GM18511 (cell line): ENCODE measurements around the gene TGM1.

Experiments
- ATAC-seq: cut with Tn5 transposase; IDR thresholded peaks from one replicate; pipeline ENCODE4 v1.9.1; 2021; ENCODE audit warnings: mild to moderate bottlenecking, moderate library complexity; ENCODE audit not compliant: unreplicated experiment

Gene TGM1

DNA sequence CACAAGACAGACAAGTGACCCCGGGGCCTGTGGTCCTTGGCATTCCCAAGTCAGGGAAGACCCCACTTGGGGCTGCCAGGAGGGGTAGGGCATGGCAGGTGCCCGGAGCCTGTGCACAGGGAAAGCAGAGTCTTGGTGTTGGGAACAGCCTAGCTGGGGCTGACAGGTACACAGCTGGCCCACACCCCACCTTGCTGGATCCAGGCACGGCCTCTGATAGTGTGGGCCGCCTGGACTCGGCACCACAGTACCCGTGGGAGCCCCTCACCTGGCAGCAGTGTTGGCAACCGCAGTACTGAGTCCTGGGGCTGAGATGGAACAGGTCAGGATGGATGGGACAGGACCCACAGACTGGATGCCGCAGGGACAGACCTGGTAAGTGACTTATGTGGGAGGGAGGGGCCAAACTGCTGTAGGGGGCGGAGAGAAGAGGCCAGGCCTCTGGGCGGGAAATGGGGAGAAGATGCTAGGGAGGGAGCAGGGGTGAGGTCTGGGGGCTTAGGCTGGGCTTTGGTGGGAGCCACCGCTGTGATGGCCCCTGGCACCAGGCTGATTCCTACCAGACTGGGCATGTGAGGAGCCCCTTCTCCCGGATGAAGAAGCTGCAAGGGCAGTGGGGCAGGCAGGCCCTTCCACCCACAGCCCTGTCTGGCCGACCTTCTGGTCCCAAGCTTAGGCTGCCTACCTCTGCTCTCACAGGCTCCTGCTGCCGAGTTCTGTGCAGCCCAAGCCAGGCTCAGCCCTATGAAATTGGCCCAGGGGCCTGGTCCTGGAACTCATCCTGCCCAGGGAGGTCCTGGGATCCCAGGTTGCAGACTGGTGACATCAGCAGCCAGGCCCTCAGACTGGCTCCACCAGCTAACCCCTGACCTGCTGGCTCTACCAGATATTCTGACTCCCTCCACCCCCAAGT is at the start of gene TGM1:
Gene TGM1, minus strand, starts transcription at position 357 of the 913 bp plus-strand sequence. CDS start 825 bp downstream, outside the sequence.
- ATAC-seq, result no peak

DNA sequence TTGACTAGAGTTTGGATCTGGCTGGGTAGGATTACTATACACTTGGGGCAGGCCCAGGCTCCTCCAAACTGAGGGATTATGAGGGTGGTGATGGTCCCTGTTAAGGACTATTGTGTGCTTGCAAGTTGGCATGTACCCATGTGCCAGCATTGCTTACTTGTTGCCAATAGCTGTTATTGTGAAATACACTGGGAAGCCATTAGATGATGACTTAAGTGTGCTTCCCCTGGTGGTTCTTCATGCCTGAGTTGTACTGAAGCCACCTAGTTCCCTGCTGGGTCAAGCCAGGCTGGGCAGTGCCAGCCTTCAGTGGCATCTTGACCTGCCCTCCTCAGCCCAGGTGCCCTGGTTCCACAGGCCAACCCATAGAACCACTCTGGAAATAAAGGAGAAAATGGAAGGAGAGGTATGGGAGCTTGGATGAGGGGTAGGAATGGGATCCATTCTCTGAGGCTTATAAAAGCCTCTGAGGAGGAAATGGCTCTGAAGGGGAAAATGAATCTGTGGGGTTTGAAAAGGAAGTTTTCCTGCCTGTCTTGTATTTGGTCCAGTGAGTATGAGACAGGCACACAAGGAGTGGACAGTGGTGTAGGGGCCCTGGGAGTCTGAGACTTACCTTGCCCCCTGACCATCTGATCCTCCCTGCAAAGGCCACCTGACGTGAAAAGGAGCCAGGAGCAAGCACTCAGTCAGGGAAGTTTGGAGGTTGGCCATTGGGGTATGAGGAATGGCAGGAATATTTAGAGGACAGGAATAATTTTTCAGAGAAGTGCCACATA is 49.0 kb upstream of the TGM1 start:
- ATAC-seq, result no peak

DNA sequence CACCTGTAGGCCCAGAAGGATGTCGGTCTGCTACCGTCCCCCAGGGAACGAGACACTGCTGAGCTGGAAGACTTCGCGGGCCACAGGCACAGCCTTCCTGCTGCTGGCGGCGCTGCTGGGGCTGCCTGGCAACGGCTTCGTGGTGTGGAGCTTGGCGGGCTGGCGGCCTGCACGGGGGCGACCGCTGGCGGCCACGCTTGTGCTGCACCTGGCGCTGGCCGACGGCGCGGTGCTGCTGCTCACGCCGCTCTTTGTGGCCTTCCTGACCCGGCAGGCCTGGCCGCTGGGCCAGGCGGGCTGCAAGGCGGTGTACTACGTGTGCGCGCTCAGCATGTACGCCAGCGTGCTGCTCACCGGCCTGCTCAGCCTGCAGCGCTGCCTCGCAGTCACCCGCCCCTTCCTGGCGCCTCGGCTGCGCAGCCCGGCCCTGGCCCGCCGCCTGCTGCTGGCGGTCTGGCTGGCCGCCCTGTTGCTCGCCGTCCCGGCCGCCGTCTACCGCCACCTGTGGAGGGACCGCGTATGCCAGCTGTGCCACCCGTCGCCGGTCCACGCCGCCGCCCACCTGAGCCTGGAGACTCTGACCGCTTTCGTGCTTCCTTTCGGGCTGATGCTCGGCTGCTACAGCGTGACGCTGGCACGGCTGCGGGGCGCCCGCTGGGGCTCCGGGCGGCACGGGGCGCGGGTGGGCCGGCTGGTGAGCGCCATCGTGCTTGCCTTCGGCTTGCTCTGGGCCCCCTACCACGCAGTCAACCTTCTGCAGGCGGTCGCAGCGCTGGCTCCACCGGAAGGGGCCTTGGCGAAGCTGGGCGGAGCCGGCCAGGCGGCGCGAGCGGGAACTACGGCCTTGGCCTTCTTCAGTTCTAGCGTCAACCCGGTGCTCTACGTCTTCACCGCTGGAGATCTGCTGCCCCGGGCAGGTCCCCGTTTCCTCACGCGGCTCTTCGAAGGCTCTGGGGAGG is 47.9 kb upstream of the TGM1 start, which contains the start of gene LTB4R:
Gene LTB4R, plus strand, starts transcription at position 857 of the 959 bp plus-strand sequence. CDS start 4,150 bp downstream, outside the sequence.
- peak; percentile 76 for ATAC-seq

DNA sequence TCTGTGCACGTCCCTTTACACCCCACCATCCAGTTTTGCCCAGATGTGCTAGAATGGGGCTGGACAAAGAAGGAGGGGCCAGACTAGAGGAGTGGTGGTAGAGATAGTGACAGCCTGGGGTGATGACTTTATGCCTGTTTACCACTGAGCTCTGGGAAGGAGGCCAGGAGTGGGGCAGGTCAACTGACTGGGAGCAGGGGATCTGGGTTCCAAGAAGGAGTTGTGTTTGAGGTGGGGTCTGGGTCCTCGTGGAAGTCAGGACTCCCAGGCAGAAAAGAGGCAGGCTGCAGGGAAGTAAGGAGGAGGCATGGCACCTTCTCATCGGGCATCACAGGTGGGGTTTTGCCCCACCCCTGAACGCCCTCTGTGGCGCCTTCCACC is 47.3 kb upstream of the TGM1 start:
- ATAC-seq, result no peak

DNA sequence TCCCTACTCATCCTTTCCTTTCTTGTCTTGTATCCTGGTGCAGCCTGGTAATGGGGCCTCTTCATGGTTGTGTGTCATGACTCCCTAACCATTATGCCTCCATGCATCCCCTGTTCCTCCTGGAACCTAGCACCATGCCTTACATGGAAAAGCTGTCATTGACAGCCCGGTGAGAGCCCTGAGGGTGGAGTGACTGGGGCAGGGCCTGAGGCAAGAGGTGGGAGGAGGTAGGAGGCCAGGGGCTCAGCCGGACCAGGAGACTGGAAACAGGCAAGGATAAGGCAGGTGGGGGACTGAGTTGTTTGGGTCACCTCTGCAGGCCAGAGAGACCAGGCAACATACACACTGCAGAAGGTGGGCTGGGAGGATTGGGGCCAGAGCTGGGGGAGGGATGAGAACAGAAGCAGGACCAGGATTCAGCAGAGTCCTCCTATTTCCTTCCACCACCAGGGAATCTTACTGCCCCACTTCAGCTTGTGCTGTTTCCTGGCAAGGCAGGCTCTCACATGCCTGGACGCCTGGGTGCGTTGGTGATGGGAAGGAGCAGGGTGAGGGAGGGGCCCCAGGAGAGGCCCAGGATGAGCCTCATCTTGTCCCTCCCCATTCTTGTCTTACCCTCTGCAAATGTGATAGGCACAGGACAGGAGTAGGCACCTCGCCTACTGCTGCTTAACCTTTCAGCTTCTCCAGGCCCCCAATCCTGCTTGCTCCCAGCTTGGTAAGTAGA is 46.7 kb upstream of the TGM1 start, which contains the start of gene LTB4R2:
Gene LTB4R2, plus strand, starts transcription at position 603 of the 727 bp plus-strand sequence. CDS start 525 bp downstream, outside the sequence.
- ATAC-seq, result no peak

DNA sequence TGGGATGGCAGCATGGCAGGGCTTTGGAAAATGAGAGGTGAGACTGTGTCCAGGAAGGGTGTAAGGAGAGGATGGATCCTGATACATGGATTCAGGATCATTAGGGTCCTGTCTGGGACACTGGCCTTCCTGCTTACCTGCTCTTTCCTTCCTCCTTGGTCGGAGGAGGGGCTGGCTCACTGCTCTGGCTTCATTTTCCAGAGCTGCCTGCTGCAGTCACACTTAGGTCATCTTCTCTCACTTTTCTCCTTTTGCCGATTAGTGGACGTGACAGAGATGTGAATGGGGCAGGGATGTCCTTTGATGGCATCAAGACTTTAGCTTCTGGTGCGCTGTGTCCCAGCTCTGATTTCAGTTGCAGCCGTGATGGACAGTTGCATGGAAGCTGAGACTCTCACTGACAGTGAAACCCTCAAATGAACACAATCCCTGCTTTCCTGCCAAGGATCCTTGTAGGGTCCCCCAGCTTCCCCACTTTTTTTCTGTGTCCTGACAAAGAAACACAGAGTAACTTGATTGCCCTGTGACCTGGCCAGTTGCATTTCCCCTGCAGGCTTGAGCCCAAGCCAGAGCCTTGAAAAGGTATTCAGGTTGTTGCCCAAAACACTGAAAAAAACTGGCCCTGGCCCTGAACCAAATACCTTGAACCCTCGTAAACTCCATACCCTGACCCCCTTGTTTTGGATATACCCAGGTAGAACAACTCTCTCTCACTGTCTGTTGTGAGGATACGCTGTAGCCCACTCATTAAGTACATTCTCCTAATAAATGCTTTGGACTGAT is 45.6 kb upstream of the TGM1 start:
- ATAC-seq, result no peak

DNA sequence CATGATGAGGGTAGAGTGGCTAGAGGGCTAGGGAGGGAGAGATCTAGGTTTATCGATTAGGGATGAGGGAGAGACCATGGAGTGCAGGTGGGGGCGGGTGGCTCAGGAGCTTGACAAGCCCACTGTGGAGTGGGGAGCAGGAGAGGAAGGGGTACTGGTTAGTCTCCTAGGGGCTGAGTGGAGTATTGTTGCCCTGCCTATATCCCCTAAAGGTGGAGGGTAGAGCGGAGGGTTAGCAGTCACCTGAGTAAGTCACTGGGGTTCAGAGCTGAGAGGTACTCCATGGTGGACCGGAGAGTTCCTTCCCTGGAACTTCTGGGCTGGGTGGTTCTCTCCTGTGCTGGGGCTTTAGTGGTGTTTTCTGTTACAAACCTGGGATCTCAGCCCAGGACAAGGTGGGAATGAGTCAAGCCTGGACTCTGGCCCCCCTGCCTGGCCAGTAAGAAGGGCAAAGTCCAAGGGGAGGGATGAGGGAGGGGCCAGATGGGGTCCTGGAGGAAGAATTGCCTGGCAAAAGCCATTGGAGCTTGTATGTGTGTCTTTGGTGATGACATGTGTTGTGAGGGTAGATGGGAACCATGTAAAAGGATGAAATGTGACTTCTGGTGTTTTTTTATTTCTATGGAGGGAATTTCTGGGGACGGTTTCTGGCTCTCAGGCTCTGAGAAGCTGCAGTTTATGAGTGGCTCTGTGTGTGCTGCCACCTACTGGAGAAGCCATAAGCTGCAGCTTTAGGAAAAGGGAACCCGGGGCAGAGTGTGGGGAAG is 44.8 kb upstream of the TGM1 start, which contains the start of gene CIDEB:
Gene CIDEB, minus strand, starts transcription at position 403 of the 767 bp plus-strand sequence. Its CDS starts 119 bp downstream, at position 284.
- ATAC-seq, result no peak

DNA sequence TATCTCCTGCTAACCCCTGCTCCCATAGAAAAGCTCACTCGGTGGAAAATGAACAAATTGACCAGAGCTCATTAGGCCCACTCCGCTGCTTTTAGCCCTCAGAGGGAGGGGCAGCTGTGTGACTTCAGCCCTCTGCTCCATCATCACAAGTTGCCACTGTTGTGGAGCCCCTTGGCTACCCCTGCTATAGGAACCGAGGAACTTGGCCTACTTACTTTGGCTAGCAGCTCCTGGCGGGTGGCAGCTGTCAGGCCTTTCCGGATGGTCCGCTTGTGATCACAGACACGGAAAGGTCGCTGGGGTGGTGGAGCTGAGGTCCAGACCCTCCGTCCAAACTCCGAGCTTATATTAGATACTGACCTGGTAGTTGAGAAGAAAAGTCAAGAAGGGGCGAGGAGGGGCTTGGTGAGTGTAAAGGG is 44.2 kb upstream of the TGM1 start:
- no peak for ATAC-seq

DNA sequence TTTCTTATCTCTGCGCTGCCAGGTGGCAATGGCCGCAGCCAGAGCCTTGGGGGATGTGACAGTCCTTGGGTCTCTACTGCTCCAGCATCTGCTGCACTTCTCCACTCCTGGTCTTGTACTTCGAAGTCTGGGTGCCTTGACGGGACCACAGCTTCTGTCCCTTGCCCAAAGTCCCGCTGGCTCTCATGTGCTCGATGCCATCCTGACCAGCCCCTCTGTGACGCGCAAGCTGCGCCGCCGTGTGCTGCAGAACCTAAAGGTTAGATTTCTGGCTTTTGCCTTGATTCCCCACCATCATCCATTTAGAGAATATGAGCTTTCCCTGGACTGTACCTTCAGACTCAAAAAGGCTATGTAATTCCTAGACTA is 41.0 kb upstream of the TGM1 start:
- ATAC-seq, result no peak

DNA sequence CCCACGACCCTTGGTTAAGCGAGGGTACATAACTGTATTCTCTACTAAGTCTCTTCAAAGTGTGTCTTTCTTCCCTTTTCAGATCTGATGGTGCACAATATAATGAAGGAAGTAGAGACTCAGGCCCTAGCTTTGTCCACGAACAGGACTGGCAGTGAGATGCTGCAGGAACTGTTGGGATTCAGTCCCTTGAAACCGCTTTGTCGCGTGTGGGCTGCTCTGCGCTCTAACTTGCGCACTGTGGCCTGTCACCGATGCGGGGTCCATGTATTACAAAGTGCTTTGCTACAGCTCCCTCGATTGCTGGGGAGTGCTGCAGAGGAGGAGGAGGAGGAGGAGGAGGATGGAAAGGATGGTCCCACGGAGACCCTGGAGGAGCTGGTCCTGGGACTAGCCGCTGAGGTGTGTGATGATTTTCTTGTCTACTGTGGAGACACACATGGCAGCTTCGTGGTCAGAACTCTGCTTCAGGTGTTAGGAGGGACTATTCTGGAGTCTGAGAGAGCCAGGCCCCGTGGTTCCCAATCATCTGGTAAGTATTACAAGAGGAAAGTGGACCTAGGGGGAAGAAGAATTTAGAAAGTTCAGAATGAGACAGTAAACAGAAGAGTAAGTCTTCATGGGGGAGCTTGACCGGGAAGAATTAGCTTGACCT is 37.5 kb upstream of the TGM1 start:
- no peak for ATAC-seq

DNA sequence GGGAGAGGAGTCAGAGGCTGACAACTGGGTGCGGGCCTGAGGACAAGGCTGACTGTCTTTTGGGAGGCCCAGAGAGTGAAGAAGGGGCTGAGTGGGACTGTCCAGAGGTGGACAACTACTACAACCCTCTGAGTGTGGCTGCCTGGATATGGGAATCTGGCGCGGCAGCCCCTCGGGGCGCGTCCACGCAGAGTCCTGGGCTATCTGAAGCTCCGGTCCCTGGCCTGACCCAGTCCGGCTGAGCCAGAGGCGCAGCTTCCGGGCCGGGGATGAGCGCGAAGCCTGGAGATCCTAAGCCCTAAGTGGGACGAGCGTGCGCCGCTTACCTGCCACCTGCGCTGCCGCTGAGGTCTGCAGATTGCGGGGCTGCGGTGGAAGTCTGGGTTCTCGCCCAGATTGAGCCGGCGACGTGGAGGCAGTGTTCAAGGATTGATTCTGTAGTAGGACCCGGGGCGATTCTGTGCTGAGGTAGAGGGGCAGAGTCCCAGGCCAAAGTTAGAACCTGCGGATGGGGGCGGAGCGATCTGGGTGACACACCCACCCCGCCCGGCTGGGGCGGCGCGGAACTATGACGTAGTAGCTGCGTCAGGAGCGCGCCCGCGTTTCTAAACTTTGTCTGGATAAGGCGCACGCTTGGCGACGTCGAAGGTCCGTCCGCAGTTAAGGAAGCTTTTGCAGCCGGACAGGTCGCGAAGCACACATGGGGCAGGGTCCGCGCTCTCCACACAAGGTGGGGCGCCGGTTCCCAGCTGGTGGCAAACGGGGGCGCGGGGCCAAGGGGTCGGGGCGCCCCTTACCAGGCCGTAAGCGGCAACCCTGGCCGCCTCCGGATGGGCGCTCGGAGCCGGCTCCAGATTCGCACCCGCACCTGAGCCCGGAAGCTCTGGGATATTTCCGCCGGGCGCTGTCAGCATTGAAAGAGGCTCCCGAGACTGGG is 36.5 kb upstream of the TGM1 start, which contains the start of the genes DHRS1 and NOP9:
Gene DHRS1, minus strand, starts transcription at position 526 of the 937 bp plus-strand sequence. CDS start 674 bp downstream, outside the sequence.
Gene NOP9, plus strand, starts transcription at position 596 of the 937 bp plus-strand sequence. Its CDS starts 105 bp downstream, at position 701.
- peak; percentile 76 for ATAC-seq

DNA sequence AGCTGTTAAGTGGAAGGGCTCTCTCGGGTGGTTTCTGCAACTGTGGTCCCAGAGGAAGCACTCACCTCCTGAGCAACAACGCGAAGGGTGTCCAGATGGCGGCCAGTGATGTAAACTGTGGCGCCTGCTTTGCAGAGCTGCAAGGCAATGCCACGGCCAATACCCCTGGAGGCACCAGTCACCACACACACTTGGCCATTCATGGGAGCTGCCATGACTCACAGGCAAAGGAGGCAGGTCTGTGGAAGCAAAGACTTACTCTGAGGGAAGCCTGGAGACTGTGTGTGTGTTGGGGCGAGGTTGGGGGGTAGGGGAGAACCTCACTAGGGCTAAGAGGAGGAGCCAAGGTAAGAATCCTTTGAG is 35.9 kb upstream of the TGM1 start:
- ATAC-seq, result no peak

DNA sequence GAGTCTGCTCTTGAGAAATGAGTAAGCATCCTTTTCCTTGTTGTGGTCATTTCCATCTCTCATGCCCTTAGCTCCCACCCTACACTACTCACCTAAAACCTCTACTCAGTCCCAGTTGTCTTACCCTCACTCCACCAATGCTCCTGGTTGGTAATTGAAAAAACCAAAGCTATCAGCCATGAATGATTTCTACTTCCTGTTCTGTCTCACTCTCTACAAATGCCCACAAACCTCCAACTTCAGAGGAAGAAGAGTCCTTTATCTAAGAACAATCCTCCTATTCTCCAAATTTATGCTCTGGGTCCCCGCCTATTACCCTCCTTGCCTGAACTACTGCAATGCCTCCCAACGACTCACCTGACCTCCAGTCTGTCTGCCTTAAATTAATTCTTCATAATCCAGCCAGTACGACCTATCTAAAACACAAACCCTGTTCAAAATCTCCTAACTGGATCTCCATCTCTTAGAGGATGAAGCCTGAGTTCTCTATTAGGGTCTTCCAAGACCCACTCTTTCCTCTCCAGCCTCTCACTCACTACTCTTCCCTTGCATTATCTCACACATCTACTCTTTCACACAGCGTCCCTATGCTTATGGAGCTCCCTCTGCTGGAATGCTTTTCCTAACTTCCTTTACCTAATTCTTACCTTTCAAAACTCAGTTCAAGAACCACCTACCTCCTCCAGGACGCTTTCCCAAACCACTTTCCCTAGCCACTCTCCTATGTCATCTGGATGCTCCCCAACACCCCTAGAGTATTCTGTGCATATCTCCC is 34.4 kb upstream of the TGM1 start:
- ATAC-seq, result peak; percentile 27

DNA sequence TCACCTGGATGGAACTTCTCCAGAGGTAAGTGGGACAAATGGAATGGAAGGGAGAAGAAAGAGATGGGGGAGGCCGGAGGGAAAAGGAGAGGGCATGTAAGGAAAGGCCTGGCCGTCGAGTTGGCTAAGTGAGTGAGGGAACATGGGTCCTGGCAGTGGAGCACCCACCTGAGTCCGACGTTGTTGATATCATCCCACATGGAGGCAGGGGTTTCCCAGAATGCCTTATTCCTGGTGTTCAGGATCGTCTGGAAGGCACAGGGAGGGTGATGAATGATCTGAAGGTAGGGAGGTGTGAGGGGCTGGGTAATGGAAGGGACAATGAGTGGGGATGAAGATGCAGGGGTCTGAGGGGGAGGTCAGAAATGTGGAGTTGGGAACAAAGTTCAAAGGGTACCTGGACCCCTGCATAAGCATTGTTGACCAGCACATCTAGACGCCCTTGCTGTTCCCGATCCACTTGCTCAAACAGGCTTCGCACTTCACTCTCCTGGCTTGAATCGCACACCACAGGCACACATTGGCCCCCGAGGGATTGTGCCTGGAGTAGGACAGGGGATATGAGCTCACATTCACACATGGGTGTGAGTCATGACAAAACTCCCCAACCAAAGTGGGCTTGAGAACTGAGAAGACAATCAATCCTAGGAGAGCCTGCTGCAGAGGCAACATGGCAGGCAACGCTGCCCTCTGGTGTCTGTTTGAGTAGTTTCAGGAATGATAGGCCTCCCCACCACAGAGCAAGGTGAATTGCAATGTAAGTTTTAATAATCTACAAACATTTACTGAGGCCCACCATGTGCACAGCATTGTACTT is 33.6 kb upstream of the TGM1 start:
- ATAC-seq, result peak; percentile 68

DNA sequence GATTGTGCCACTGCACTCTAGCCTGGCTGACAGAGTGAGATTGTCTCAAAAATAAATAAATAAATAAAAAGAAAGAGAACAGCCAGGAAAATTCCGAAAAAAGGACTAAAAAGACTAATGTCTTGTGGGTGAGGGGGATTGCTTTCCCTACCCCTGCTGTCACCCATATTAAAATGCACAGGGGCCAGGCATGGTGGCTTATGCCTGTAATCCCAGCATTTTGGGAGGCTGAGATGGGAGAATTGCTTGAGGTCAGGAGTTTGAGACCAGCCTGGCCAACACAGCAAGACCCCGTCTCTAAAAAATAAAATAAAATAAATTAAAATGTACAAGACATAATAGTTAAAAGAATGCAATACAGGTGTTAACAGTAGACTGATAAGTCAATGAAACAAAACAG is 30.5 kb upstream of the TGM1 start:
- no peak for ATAC-seq
